Stimulated activated CD4-positive, alpha-beta T cell treated with anti-CD3 and anti-CD28 coated beads, Interleukin-12 subunit alpha, Interleukin-12 subunit beta, amount 100 ng/mL, for 48 hours (primary cell): ENCODE data around the gene APBB3.
"Not testable (repeated sequence)": the region's sequence is repeated elsewhere in the genome, so short reads cannot be mapped to it uniquely, and the experiment has no call there.

ENCODE experiments used
- DNase-seq, 3 donors: peaks; one replicate each; pipeline ENCODE4 v3.0.0-alpha.2; 2020; ENCODE audit warnings: low read depth in 2 of 3, low spot score in 1 of 3

The APBB3 gene

GRCh38 chr5:140564196-140565023 lies at the start of gene APBB3, which contains the start of gene SLC35A4:
Gene APBB3, minus strand, starts transcription at chr5:140564598. Its CDS starts 353 bp downstream, at chr5:140564245.
Gene SLC35A4, plus strand, starts transcription at chr5:140564828. Its CDS starts 2,342 bp downstream, at chr5:140567170.
- peak; percentile 89 to 94 (median 94) for DNase-seq

GRCh38 chr5:140611020-140611521 lies 46.7 kb upstream of the APBB3 start:
- DNase-seq, result no peak

- no peak for DNase-seq
Measured at GRCh38 chr5:140609126-140609525, 44.7 kb upstream of the APBB3 start.

GRCh38 chr5:140608722-140609121 lies 44.3 kb upstream of the APBB3 start:
- no peak for DNase-seq

GRCh38 chr5:140607031-140607430 lies 42.6 kb upstream of the APBB3 start:
- no peak for DNase-seq

GRCh38 chr5:140605879-140606278 lies 41.5 kb upstream of the APBB3 start:
- no peak for DNase-seq

- DNase-seq, result no peak
Measured at GRCh38 chr5:140603734-140604133, 39.3 kb upstream of the APBB3 start.

- not testable (repeated sequence) for DNase-seq
Measured at GRCh38 chr5:140603446-140603698, 39.0 kb upstream of the APBB3 start.

- no peak for DNase-seq
Measured at GRCh38 chr5:140602147-140602546, 37.7 kb upstream of the APBB3 start.

- DNase-seq, result no peak
Measured at GRCh38 chr5:140600096-140600495, 35.7 kb upstream of the APBB3 start.

GRCh38 chr5:140598836-140599235 lies 34.4 kb upstream of the APBB3 start:
- DNase-seq, result no peak

- no peak for DNase-seq
Measured at GRCh38 chr5:140596321-140596741, 31.9 kb upstream of the APBB3 start.

GRCh38 chr5:140595538-140596300 lies 31.3 kb upstream of the APBB3 start:
- DNase-seq, result no peak

- DNase-seq, result no peak
Measured at GRCh38 chr5:140594169-140594568, 29.8 kb upstream of the APBB3 start.

GRCh38 chr5:140593070-140593469 lies 28.7 kb upstream of the APBB3 start:
- DNase-seq, result not testable (repeated sequence)

- DNase-seq, result no peak
Measured at GRCh38 chr5:140591747-140592372, 27.5 kb upstream of the APBB3 start.

GRCh38 chr5:140590861-140591260 lies 26.5 kb upstream of the APBB3 start:
- DNase-seq, result no peak

- DNase-seq, result no peak
Measured at GRCh38 chr5:140588311-140589070, 24.1 kb upstream of the APBB3 start.

- no peak for DNase-seq
Measured at GRCh38 chr5:140587495-140587894, 23.1 kb upstream of the APBB3 start.

GRCh38 chr5:140579188-140579747 lies 14.9 kb upstream of the APBB3 start:
- DNase-seq, result not testable (repeated sequence)

GRCh38 chr5:140576776-140577201 lies 12.4 kb upstream of the APBB3 start:
- DNase-seq, result no peak
